Esophagus muscularis mucosa (tissue), 4 donors: ENCODE data around the gene AHNAK2. TPM values are rescaled to one million over a fixed set of nuclear protein-coding genes. Genes with fewer than 3 reads are reported as not detected.
"Not testable (repeated sequence)": the region's sequence is repeated elsewhere in the genome, so short reads cannot be mapped to it uniquely, and the experiment has no call there.

Experiments used
- DNase-seq: peaks from one replicate; pipeline ENCODE4 v3.0.0-alpha.2; 2017; ENCODE audit errors: extremely low spot score
- H3K27ac ChIP-seq, 4 donors: fragments of 200-600 bp; sonication (generic); replicated peaks in 1 of 4; 1 replicate in 3 of 4; 2 replicates in 1 of 4; pipeline ENCODE4 v1.5.1; 2016 to 2019; ENCODE audit warnings: mild to moderate bottlenecking in 1 of 4
- H3K27me3 ChIP-seq, 4 donors: fragments of 200-600 bp; sonication (generic); one replicate each; pipeline versions ENCODE4 v1.5.1 to v1.6.0; 2016 to 2019
- H3K36me3 ChIP-seq, 4 donors: fragments of 200-600 bp; sonication (generic); one replicate each; pipeline ENCODE4 v1.5.1; 2016 to 2019
- H3K4me1 ChIP-seq, 4 donors: fragments of 200-600 bp; sonication (generic); one replicate each; pipeline ENCODE4 v1.5.1; 2016 to 2019
- H3K4me3 ChIP-seq, 4 donors: fragments of 200-600 bp; sonication (generic); 1 replicate in 2 of 4; 2 replicates in 2 of 4; pipeline ENCODE4 v1.5.1; 2016 to 2019; ENCODE audit warnings: mild to moderate bottlenecking in 4 of 4, moderate library complexity in 1 of 4
- H3K9me3 ChIP-seq, 4 donors: fragments of 200-600 bp; sonication (generic); 1 replicate in 3 of 4; 2 replicates in 1 of 4; pipeline ENCODE4 v1.5.1; 2016 to 2019
- CTCF ChIP-seq, 3 experiments: fragments of 200-600 bp in 2 of 3; fragments of 450-650 bp in 1 of 3; sonication (generic) in 2 of 3; IDR thresholded peaks; one replicate each; pipeline ENCODE4 v1.5.1; 2017 to 2019; ENCODE audit warnings: antibody characterized with exemption in 3 of 3, mild to moderate bottlenecking in 2 of 3, moderate library complexity in 1 of 3
- EP300 ChIP-seq: sonication (generic); formaldehyde crosslinking; IDR thresholded peaks from one replicate; pipeline ENCODE4 v1.6.1; 2017; ENCODE audit warnings: antibody characterized with exemption
- POLR2A ChIP-seq: fragments of 450-650 bp; IDR thresholded peaks from one replicate; pipeline ENCODE4 v1.6.1; 2017; ENCODE audit warnings: antibody characterized with exemption, moderate library complexity, mild to moderate bottlenecking, low read depth
- POLR2AphosphoS5 ChIP-seq, 2 donors: sonication (generic); formaldehyde crosslinking; IDR thresholded peaks; one replicate each; pipeline ENCODE4 v1.6.1; 2017; ENCODE audit warnings: antibody characterized with exemption in 2 of 2
- WGBS: methylation state at CpG from one replicate; pipeline ENCODE4 v1.1.5; 2018; 5-methylcytosine and 5-hydroxymethylcytosine counted together
- intact Hi-C: fragments of 100-400 bp; cut with DNase I; formaldehyde crosslinking; loops from one replicate; pipeline ENCODE4 v1.15.1; 2023
- total RNA-seq, 4 donors: library from RNA; depleted of rRNA; stranded (reverse); fragments of >200 nt; gene quantifications; one replicate each; pipeline versions ENCODE4 v1.1.0 to v1.2.1, GENCODE V29; 2016

AHNAK2 gene
- total RNA-seq, 4 donors from 2014 or later: 95.3 to 277 (median 195) TPM

GRCh38 chr14:104953896-104954656 is 24.1 kb downstream of the AHNAK2 start:
- WGBS: 86% methylated on average over 16 of the region's 26 CpGs

GRCh38 chr14:104953097-104953496 is 25.1 kb downstream of the AHNAK2 start:
- TF ChIP-seq EP300 (no peak), POLR2A (no peak), POLR2AphosphoS5 (IDR thresholded peaks at IDR 0.05) (no peak), CTCF (IDR thresholded peaks at IDR 0.05) (no peak)
- peaks cover 0 to 94% (median 53%) of the 10 kb centered on the region in 4 donors for H3K36me3 ChIP-seq
- H3K9me3 ChIP-seq: no peaks in the 10 kb centered on the region
- H3K27me3 ChIP-seq: no peaks in the 10 kb centered on the region
- DNase-seq: no peak
- H3K27ac ChIP-seq: no peak overlapping the region
- WGBS: 88% methylated on average over 13 of the region's 13 CpGs
- no peak overlapping the region for H3K4me3 ChIP-seq
- H3K4me1 ChIP-seq: peaks cover 0 to 20% (median 13%) of the 10 kb centered on the region in 4 donors
- intact Hi-C loops: no loop called here

More at GRCh38 chr14:104953896-104954656, 24.1 kb downstream of the AHNAK2 start:
- Histone ChIP-seq H3K4me3 (no peak overlapping the region), H3K4me1 (peaks cover 0 to 20% (median 15%) of the 10 kb centered on the region in 4 donors), H3K36me3 (peaks cover 0 to 84% (median 49%) of the 10 kb centered on the region in 4 donors), H3K27me3 (no peaks in the 10 kb centered on the region), H3K27ac (no peak overlapping the region), H3K9me3 (no peaks in the 10 kb centered on the region)
- intact Hi-C loops: no loop called here
- DNase-seq: no peak
- no peak for TF ChIP-seq CTCF (IDR thresholded peaks at IDR 0.05)
- no peak for TF ChIP-seq POLR2AphosphoS5 (IDR thresholded peaks at IDR 0.05)
- no peak for TF ChIP-seq POLR2A
- no peak for TF ChIP-seq EP300

- 82% methylated on average over 24 of the region's 28 CpGs for whole genome bisulfite sequencing
- H3K9me3 ChIP-seq, H3K27ac ChIP-seq, H3K4me3 ChIP-seq, H3K27me3 ChIP-seq, intact Hi-C loops, DNase-seq: not testable (repeated sequence)
- Histone ChIP-seq H3K4me1 (peaks cover 0 to 11% (median 3%) of the 10 kb centered on the region in 4 donors), H3K36me3 (peaks cover 0 to 100% (median 53%) of the 10 kb centered on the region in 4 donors)
These were observed 26.1 kb downstream of the AHNAK2 start for GRCh38 chr14:104951863-104952657.

GRCh38 chr14:104950701-104951100 is 27.5 kb downstream of the AHNAK2 start:
- H3K36me3 ChIP-seq: peaks cover 0 to 100% (median 49%) of the 10 kb centered on the region in 4 donors
- H3K9me3 ChIP-seq, H3K4me1 ChIP-seq, H3K27me3 ChIP-seq, H3K4me3 ChIP-seq, intact Hi-C loops, H3K27ac ChIP-seq, DNase-seq: not testable (repeated sequence)
- 94% methylated on average over 15 of the region's 15 CpGs for WGBS

- Histone ChIP-seq H3K27ac (no peak overlapping the region), H3K4me3 (no peak overlapping the region), H3K27me3 (no peaks in the 10 kb centered on the region), H3K36me3 (peaks cover 0 to 100% (median 45%) of the 10 kb centered on the region in 4 donors), H3K4me1 (no peaks in the 10 kb centered on the region), H3K9me3 (no peaks in the 10 kb centered on the region)
- DNase-seq: no peak
- intact Hi-C loops: no loop called here
- no peak for TF ChIP-seq CTCF (IDR thresholded peaks at IDR 0.05)
- no peak for TF ChIP-seq POLR2A
- TF ChIP-seq EP300: no peak
- TF ChIP-seq POLR2AphosphoS5 (IDR thresholded peaks at IDR 0.05): no peak
- WGBS: 100% methylated on average over 3 of the region's 17 CpGs
These were observed 28.2 kb downstream of the AHNAK2 start for GRCh38 chr14:104950021-104950420.

- H3K27ac ChIP-seq, H3K4me3 ChIP-seq, DNase-seq, H3K27me3 ChIP-seq, H3K4me1 ChIP-seq, intact Hi-C loops, H3K9me3 ChIP-seq: not testable (repeated sequence)
- WGBS: 93% methylated on average over 10 of the region's 24 CpGs
- H3K36me3 ChIP-seq: peaks cover 0 to 100% (median 43%) of the 10 kb centered on the region in 4 donors
These were observed 28.7 kb downstream of the AHNAK2 start for GRCh38 chr14:104949406-104949955.
